NCI-H345 treated with DMSO at 0.1 percent for 48 hours (cell line): ENCODE data around the gene ERBIN.
"Not testable (repeated sequence)": the region's sequence is repeated elsewhere in the genome, so short reads cannot be mapped to it uniquely, and the experiment has no call there.

ENCODE experiments used
- DNase-seq: peaks from one replicate; lab custom pipeline; 2025; ENCODE audit not compliant: unreplicated experiment; lab: John Stamatoyannopoulos, UW

ERBIN gene

DNA sequence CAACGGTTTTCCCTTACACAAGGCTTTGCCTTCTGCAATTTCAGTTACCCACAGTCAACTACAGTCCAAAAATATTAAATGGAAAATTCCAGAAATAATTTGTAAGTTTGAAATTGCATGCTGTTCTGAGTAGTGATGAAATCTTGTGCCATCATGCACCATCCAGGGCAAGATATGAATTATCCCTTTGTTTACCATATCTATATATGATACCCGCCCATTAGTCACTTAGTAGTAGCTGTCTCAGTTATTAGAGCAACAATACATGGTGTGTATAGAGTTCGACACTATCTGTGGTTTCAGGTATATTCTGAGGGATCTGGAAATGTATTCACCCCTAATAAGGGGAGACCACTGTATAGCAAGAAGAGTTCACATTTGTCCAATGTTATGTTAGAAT lies 29.4 kb downstream of the ERBIN start:
- DNase-seq, result no peak

DNA sequence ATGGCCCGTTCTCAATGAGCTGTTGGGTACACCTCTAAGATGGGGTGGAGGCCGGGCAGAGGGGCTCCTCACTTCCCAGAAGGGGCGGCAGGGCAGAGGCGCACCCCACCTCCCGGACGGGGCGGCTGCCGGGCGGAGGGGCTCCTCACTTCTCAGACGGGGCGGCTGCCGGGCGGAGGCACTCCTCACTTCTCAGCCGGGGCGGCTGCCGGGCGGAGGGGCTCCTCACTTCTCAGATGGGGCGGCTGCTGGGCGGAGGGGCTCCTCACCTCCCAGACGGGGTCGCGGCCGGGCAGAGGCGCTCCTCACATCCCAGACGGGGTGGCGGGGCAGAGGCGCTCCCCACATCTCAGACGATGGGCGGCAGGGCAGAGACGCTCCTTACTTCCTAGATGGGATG lies 31.3 kb downstream of the ERBIN start:
- not testable (repeated sequence) for DNase-seq

DNA sequence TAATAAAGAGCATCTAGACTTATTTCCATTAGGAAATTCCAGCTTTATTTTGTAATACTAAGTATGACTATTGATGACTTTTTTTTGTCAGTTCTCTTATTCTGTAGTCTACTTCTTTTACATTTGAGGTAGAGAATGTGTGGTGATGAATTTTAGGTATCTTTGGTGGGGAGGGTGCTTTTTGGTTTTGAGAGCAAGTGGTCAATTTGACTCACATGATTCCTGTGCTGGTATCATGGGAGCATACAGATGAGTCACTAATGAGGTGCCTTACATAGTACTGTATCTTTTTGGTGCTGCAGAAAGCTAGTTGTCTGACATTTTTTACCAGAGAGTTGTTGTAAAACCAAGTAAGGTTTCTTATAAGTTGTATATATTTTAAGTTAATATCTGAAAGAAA lies 35.3 kb downstream of the ERBIN start:
- no peak for DNase-seq

DNA sequence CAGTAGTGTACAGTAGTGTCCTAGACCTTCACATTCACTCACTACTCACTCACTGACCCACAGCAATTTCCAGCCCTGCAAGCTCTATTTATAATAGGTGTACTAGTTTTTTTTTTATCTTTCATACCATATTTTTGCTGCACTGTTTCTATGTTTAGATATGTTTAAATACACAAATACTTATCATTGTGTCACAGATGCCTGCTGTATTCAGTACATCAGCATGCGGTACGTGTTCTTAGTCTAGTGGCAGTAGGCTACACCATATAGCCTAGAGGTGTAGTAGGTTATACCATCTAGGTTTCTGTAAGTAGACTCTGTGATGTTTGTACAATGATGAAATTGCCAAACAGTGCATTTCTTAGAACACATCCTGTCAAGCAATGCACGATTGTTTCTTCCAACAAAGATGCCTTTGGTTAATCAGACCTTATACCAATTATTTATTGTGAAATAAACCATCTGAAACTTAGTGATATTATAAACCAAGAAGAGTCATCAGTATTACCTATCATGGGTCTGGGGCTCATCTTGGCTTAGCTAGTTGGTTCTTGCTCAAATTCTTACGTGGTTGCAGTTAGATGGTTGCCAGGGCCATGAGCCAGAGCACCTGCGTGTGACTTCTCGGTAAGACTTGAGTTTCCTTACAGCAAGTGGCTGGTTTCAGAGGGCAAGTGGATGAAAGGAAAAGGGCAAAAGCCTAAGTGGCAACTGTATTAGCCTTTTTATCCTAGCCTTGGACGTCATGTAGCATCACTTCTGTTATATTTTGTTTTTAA lies 41.1 kb downstream of the ERBIN start:
- no peak for DNase-seq

DNA sequence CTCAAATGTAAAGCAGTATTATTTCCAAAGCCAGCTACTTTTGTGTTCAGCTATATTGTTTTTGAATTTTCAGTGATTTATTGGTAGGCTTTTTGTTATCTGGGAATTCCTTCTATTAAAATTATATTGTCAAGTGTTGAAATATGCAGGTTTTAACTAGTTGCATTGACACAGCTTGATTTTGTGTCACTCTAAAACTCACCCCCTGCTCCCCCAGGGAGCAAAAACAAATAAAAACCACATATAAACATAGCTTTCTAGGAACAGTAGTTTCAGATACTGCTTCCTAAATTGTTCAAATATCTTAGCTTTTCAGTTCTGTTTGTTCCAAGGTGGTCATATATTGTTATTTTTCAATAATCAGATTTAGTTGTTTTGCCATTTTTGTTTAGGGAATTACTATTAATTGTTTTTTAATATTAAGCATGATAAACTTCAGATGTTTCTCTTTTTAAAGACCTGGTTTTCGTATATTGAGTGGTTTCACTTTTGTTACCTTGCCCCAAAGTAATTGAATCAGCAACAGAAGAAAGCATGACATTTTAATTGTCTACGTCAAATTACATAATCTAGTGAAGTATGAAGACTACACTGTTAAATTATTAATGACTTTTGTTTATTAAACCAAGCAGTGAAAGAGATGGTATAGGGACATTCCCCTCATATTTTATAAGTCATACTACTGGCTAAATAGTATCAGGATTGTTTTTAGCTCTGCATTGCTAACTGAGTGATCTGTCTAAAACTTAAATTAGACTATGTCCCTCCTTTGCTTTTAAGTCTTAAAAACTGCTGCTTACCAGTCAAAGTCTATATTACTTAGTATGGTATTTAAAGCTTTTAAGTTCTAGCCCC lies 43.4 kb downstream of the ERBIN start:
- DNase-seq, result no peak

DNA sequence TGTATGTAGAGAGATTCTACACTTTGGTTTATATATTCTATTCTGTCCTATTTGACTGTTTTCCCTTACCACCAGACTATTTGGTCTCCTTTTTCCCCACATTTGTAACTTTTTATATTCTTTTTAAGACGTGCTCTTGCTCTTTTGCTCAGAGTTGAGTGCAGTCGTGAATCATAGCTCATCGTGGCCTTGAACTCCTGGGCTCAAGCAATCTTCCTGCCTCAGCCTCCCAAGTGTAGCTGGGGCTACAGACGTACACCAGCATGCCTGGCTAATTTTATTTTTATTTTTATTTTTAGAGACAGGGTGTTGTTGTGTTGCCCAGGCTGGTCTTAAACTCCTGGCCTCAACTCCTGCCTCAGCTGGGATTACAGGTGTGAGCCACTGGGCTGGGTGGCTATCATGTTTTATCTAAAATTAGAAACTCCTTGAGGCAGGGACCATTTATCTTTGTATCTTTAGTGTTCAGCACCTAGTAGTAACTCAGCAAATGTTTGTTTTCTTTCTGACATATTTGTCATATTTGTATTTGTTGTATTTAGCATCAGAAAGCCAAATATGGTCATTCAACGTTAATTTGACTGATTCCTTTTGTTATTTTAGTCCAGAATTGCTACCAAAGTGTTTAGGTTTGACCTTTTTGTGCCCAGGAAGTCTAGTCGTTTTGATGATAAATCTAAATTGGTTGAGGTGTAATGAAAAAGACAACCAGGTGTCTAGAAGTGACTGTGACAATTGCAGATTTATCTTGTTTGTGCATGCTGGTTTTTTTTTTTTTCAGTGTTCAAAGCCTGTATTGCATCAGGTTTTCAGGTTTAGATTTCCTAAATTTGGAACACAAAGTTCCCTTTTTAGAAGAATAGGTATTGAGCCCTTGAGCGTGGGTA lies 44.3 kb downstream of the ERBIN start:
- DNase-seq, result no peak

DNA sequence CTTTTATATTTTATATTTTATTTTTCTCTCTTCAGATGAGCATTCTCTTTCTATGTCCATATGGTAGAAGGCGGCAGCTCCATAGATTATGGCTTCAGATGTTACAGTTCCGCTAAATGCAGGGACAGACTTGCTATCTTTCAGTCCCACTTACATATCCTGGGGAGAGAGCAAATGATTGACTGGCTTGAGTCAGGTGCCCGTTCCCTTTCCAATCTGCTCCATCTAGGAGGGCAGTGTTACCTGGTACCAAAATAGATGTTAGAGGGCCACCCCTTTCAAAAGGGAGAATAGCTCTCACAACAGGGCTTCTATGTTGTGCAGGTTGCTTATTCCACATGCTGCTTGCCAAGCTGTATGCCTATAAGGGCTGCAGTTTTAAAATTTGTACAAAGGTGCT lies 45.3 kb downstream of the ERBIN start:
- DNase-seq, result no peak

DNA sequence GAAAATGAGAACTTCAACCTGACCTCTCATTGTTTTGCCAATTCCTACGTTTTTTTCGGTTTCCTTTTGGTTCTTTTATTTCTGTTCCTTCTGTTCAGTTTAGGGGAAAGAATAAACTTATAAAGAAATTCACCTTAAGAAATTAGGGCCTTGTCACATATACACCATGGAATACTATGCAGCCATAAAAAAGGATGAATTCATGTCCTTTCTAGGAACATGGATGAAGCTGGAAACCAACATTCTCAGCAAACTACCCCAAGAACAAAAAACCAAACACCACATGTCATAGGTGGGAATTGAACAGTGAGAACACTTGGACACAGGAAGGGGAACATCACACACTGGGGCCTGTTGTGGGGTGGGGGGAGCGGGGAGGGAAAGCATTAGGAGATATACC lies 46.5 kb downstream of the ERBIN start:
- not testable (repeated sequence) for DNase-seq

DNA sequence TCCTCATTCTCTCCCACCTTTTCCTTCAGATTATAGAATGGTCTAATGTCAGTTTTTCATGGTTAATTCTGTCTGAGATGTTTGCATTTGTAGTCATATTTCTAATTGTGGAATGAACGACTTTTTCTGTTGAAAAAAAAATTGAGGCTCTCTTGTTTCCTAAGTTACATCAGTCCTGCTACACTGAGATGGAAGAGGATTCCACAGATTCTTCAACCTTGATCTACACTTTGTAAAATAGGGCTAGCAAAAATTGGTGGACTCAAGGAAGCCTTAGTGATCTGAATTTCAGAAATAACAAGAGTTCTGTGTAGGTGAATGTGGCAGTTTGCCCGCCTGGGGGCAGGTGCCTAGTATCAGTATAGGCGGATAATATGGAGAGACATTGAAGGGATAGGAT lies 51.9 kb downstream of the ERBIN start:
- no peak for DNase-seq

DNA sequence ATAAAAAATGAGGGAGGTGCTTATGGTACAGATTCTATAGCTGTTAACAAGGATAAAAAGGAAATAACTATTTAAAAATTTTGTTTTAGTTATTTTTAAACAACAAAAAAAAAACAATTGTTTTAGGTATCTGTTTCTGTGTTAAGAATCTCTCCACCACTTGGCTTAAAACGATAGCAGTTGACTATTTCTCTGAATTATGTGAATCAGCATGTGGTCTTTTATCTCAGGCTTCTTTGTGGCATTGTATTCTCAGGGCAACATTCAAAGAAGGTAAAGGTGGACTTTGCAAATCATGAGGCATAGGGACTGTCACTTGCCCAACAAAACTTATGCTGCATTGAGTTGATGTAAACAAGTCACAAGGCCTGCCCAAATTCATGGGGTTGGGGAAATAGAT lies 55.2 kb downstream of the ERBIN start:
- no peak for DNase-seq

DNA sequence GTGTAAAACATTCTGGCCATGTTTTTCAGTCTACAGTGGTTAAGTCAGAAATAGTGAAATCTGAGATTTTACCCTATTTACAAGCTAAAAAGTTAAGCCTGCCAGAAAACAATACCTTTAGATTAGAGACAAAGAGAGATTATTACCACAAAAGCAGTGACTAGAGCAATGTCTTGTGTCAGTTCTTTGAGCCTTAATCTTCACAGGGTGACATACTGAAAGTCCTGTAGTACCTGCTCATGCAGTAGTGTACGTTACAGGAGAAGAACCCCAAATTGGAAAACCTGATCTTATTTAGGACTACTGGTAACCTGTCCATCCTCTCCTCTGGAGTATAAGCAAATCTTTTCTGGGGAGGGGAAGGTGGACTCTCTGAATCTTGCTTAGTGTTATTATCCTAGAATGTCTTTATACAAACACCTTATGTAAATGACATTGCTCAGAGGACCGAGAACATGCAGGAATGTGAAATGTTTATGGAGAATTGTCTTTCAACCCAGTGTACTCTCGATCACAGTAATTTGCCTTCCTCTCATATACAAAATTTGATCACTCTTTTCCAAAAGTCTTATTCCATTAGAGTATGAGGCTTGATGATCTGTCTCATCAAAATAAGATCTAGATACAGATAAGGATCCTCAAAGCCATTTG lies 55.7 kb downstream of the ERBIN start:
- no peak for DNase-seq

DNA sequence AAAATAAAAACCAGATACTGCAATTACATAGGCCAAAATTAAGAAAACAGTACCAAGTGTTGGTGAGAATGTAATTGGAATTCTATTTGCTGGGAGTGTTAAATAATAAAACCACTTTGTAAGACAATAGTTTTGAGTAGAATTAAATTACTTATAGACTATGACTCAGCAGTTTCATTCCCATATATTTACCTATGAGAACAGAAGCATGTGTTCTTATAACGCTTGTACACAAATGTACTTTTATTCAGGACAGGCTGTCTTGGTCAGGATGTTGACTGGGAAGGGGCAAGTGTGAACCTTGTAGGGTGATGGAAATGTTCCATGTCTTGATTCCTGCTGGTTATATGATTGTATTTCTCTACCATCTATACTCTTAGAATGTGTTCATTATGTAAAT lies 56.3 kb downstream of the ERBIN start:
- no peak for DNase-seq

DNA sequence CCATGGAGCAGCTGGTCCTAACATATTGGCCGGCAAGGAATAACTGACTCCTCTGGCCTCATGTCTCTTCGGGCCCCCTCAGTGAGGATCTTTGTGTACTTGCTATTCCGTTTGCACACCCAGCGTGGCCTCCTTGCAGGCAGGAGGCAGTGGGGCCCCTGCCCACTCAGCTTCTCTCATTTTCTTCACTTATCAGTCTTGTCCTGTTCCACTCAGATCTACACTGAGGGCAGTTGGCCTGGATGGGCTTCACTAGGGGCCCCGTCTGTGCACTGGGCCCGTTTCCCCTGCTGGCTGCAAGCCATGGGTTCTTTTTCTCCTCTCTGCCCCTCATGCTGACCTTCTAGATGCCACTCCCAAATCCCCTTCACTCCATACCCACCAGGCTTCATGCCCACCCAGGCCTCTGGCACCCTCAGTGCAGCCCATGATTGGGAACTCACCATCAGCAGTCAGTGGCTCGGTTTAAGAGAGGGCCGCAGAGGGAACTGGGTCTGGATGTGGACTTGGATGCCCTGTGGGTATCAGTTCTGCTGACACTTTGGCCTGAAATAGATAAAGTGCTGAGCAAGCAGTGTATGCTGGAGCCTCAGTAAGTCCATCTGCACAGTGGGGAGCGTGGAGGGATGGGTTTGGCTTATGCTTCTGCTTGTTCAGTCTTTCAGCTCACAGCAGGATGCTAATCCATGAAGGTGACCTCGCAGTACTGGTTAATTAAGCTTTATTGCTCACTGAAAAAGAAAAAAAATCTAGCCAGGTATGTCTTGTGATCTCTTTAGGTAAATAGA lies 57.9 kb downstream of the ERBIN start:
- DNase-seq, result no peak

DNA sequence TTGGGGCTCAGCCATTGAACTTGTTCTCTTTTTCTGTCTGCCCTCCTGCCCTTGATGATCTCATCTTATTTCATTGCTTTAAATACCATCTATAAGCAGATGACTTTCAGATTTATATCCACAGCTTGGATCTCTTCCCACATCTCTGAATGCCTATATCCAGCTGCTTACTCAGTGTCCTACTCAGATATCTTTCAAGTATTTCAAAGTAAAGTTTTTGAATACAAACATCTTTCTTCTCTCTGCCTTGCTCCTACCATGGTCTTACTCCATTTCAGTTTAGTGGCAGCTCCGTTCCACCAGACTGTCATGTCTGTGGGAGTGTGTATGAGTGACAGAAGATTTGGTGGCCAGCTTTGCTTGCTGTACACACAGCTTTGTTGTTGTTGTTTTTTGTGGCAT lies 59.7 kb downstream of the ERBIN start:
- no peak for DNase-seq

DNA sequence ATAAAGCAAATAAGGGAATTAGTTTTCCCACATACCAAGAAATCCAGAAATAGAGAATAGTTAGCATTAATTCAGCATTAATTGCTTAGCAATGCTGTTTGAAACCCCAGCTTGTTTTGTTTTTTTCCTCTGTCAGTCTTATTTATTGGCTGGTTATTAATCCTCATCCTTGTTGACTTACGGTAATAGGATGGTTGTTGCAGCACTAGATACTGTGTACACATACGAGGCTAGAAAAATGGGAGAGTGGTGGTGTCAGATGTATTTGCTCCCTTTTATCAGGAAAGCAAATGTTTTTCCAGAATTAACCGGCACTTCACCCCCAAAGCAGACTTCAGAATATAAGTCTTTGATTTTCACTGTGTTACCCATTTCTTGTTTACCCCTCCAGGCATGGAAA lies 60.4 kb downstream of the ERBIN start:
- no peak for DNase-seq

DNA sequence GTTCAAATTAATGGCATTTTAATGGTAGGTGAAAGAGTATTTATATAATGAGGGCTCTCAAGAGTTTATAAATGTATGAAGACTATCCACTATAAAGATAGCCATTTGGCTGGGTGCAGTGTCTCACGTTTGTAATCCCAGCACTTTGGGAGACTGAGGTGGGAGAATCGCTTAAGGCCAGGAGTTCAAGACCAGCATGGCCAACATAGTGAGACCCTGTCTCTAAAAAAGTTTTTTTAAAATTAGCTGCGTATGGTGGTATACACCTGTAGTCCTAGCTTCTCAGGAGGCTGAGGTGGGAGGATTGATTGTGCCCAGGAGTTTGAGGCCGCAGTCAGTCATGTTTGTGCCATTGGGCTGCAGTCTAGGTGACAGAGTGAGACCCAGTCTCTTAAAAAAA lies 61.6 kb downstream of the ERBIN start:
- DNase-seq, result no peak

DNA sequence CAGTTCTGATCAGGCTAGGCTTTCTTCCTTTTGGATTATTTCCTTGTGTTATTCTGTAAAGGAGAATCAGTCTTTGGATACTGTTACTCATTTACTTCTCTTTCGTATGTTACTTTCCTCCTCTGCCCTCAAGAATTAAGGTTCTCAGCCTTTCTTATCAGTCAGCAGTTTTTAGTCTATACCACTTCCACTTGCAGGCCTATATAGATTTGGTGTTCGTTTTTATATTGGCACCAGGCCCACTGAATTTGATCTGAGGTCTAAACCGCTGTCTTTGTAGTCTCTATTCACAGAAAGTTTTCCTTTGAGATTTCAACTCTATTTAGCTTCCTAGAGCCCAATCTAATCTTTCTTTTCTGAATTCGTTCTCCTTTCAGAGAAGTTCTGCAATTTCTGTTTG lies 62.8 kb downstream of the ERBIN start:
- DNase-seq, result no peak

DNA sequence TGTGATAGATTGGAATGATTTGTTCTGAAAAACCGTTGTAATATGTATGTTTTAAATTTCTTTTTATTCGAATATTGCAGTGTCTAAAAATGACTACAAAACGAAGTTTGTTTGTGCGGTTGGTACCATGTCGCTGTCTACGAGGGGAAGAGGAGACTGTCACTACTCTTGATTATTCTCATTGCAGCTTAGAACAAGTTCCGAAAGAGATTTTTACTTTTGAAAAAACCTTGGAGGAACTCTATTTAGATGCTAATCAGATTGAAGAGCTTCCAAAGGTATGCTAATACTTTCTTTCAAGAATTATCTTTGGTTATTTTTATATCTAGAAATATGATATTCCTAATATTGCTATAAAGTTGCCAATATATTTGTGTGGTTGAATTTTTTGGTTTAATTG lies 66.3 kb downstream of the ERBIN start:
- DNase-seq, result no peak

DNA sequence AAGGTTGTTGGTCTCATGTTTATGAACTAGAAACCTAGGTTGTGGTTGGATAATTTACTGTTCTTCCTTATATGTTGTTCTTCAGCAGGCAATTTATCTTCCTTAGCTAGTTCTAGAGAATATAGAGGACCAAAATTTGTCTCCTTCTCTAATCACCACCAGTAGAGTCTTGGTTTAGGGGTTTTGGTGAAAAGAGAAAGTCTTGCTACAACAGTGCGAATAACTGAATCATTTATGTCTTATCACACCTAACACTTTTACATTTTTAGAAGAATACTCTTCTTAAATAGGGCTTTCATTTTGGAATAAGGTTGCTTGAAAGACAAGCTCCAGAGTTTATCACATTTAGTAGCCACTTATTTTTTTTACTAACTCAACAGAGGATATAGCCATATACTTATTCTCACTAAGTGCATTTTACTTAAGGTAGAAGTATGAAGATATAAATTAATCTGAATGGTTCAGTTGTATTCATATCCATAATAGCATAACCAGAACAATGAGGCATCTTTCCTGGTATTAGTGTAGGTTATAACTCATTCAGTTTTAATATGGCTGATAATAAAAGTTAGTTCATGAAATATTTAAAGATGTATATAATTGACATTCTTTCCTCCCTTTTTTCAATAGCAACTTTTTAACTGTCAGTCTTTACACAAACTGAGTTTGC lies 67.9 kb downstream of the ERBIN start:
- no peak for DNase-seq
